HCT116 (cell line): ENCODE data around the gene PPP1R2C. TPM values are rescaled to one million over a fixed set of nuclear protein-coding genes. Genes with fewer than 3 reads are reported as not detected.

Source experiments
- ATAC-seq: fragments of 200-7000 bp; cut with Tn5 transposase; 2 replicates; pipeline ENCODE4 v1.9.1; 2020; ENCODE audit warnings: mild to moderate bottlenecking, moderate library complexity
- BruUV-seq: library from RNA; stranded (reverse); fragments of 400-500 nt; replicated peaks from 2 replicates; lab custom pipeline; 2021; lab: Mats Ljungman, UMichigan
- CTCF ChIA-PET: fragments of 300-600 bp; sonication (Branson Sonifier 250); formaldehyde crosslinking; loops from one replicate; lab custom pipeline; 2021; ENCODE audit warnings: antibody characterized with exemption; lab: Charles Lee
- POLR2A ChIA-PET: fragments of 300-600, 350-600 bp; sonication (Branson Sonifier 250); formaldehyde crosslinking; loops from one replicate; lab custom pipeline; 2021; ENCODE audit warnings: antibody characterized with exemption; lab: Charles Lee
- RAD21 ChIA-PET, 2 experiments: fragments of 300-600 bp; sonication (Branson Sonifier 250); formaldehyde crosslinking; loops; one replicate each; lab custom pipeline; 2023; ENCODE audit warnings: low total read pairs in 2 of 2; ENCODE audit not compliant: uncharacterized antibody in 2 of 2, unreplicated experiment in 2 of 2, low non-redundant PET in 1 of 2; lab: Charles Lee
- DNase-seq: peaks from one replicate; pipeline ENCODE4 v3.0.0-alpha.2; 2010; ENCODE audit warnings: low read depth, low spot score
- H2AFZ ChIP-seq: fragments of 200-600 bp; shearing (Covaris generic), sonication (generic); 2 replicates; pipeline ENCODE4 v1.6.1; 2017; ENCODE audit warnings: low read depth, mixed run types, mixed read lengths, antibody characterized with exemption, low read length; ENCODE audit not compliant: poor library complexity, severe bottlenecking
- H3K27ac ChIP-seq: 2 replicates; pipeline ENCODE4 v1.5.1; 2012; ENCODE audit warnings: low read depth, low read length
- H3K27me3 ChIP-seq: fragments of 200-600 bp; sonication (generic); 2 replicates; pipeline ENCODE4 v1.6.1; 2016; ENCODE audit warnings: mixed run types, low read length, mixed read lengths; ENCODE audit not compliant: insufficient read depth
- H3K36me3 ChIP-seq, 2 experiments: fragments of 200-500 bp in 1 of 2; fragments of 200-600 bp in 1 of 2; sonication (Bioruptor generic) in 1 of 2; sonication (generic) in 1 of 2; 2 replicates each; pipeline versions ENCODE4 v1.5.1 to v1.6.1; 2014 to 2016; ENCODE audit warnings: low read length in 2 of 2, inconsistent platforms in 1 of 2, mixed read lengths in 1 of 2, mixed run types in 1 of 2; ENCODE audit not compliant: insufficient read depth in 2 of 2, control insufficient read depth in 1 of 2
- H3K4me1 ChIP-seq, 2 experiments: fragments of 200-600 bp in 1 of 2; sonication (generic) in 1 of 2; 2 replicates each; pipeline versions ENCODE4 v1.5.1 to v1.6.1; 2012 to 2017; ENCODE audit warnings: low read length in 2 of 2, inconsistent platforms in 1 of 2, mild to moderate bottlenecking in 1 of 2, mixed read lengths in 1 of 2, mixed run types in 1 of 2, moderate library complexity in 1 of 2; ENCODE audit not compliant: insufficient read depth in 2 of 2, control insufficient read depth in 1 of 2
- H3K4me2 ChIP-seq: fragments of 200-600 bp; sonication (generic); 2 replicates; pipeline ENCODE4 v1.6.1; 2017; ENCODE audit warnings: mixed run types, low read length, mixed read lengths
- H3K4me3 ChIP-seq, 2 experiments: fragments of 200-600 bp in 1 of 2; sonication (generic) in 1 of 2; replicated peaks in 1 of 2; 2 replicates each; pipeline ENCODE4 v1.5.1; 2011 to 2016; ENCODE audit warnings: low read length in 2 of 2, control low read depth in 1 of 2, low read depth in 1 of 2, mild to moderate bottlenecking in 1 of 2, mixed read lengths in 1 of 2, mixed run types in 1 of 2
- H3K79me2 ChIP-seq: fragments of 200-600 bp; sonication (generic); 2 replicates; pipeline ENCODE4 v1.6.1; 2017; ENCODE audit warnings: mild to moderate bottlenecking, mixed run types, low read length, moderate library complexity, mixed read lengths; ENCODE audit not compliant: insufficient read depth
- H3K9ac ChIP-seq: fragments of 200-600 bp; sonication (generic); 2 replicates; pipeline ENCODE4 v1.6.1; 2016; ENCODE audit warnings: low read length, mixed read lengths
- H3K9me2 ChIP-seq: fragments of 200-600 bp; sonication (generic), shearing (Covaris generic); 2 replicates; pipeline ENCODE4 v1.6.1; 2017; ENCODE audit warnings: mixed run types, mild to moderate bottlenecking, moderate library complexity; ENCODE audit not compliant: insufficient read depth
- H3K9me3 ChIP-seq, 2 experiments: fragments of 200-500 bp in 1 of 2; fragments of 200-600 bp in 1 of 2; sonication (Bioruptor generic) in 1 of 2; sonication (generic) in 1 of 2; 2 replicates each; pipeline ENCODE4 v1.6.1; 2014 to 2017; ENCODE audit warnings: low read length in 2 of 2, mixed read lengths in 2 of 2, inconsistent platforms in 1 of 2, low read depth in 1 of 2, mild to moderate bottlenecking in 1 of 2, mixed run types in 1 of 2, moderate library complexity in 1 of 2; ENCODE audit not compliant: control insufficient read depth in 1 of 2, insufficient read depth in 1 of 2
- H4K20me1 ChIP-seq: fragments of 200-600 bp; sonication (generic), shearing (Covaris generic); 2 replicates; pipeline ENCODE4 v1.6.1; 2017; ENCODE audit warnings: mixed run types, mild to moderate bottlenecking, moderate library complexity; ENCODE audit not compliant: insufficient read depth
- CEBPB ChIP-seq: IDR thresholded peaks from 2 replicates; pipeline ENCODE4 v1.6.1; 2012; ENCODE audit warnings: low read depth
- CTCF ChIP-seq, 3 experiments: fragments of 200-600 bp in 1 of 3; sonication (generic) in 1 of 3; IDR thresholded peaks in 2 of 3; conservative IDR thresholded peaks in 1 of 3; 2 replicates each; pipeline ENCODE4 v1.5.1; 2012 to 2017; ENCODE audit warnings: low read depth in 2 of 3, low read length in 2 of 3, antibody characterized with exemption in 1 of 3, borderline replicate concordance in 1 of 3, control low read depth in 1 of 3, mild to moderate bottlenecking in 1 of 3, mixed read lengths in 1 of 3, mixed run types in 1 of 3, moderate library complexity in 1 of 3; ENCODE audit not compliant: insufficient read depth in 1 of 3
- EGR1 ChIP-seq: IDR thresholded peaks from 2 replicates; pipeline ENCODE4 v1.6.1; 2012; ENCODE audit warnings: low read depth
- EZH2 ChIP-seq: fragments of 200-600 bp; sonication (generic); IDR thresholded peaks from 2 replicates; pipeline ENCODE4 v1.6.1; 2017; ENCODE audit warnings: antibody characterized with exemption, mixed run types
- EZH2phosphoT487 ChIP-seq: fragments of 200-600 bp; IDR thresholded peaks from 2 replicates; pipeline ENCODE4 v1.6.1; 2018; ENCODE audit warnings: antibody characterized with exemption, borderline replicate concordance
- MAX ChIP-seq: IDR thresholded peaks from 2 replicates; pipeline ENCODE4 v1.6.1; 2012
- POLR2A ChIP-seq: IDR thresholded peaks from 2 replicates; pipeline ENCODE4 v1.7.0; 2011; ENCODE audit warnings: borderline replicate concordance; ENCODE audit not compliant: insufficient read depth, insufficient read length; ENCODE audit errors: extremely low read depth
- REST ChIP-seq: IDR thresholded peaks from 2 replicates; pipeline ENCODE4 v1.6.1; 2012; ENCODE audit warnings: low read depth
- SIN3A ChIP-seq: IDR thresholded peaks from 2 replicates; pipeline ENCODE4 v1.6.1; 2012; ENCODE audit warnings: low read depth
- SP1 ChIP-seq: IDR thresholded peaks from 2 replicates; pipeline ENCODE4 v1.6.1; 2012; ENCODE audit warnings: low read depth
- YY1 ChIP-seq: IDR thresholded peaks from 2 replicates; pipeline ENCODE4 v1.6.1; 2011; ENCODE audit warnings: low read length, low read depth, moderate library complexity, mild to moderate bottlenecking; ENCODE audit not compliant: insufficient replicate concordance; ENCODE audit errors: extremely low read depth
- ZBTB33 ChIP-seq: IDR thresholded peaks from 2 replicates; pipeline ENCODE4 v1.6.1; 2011; ENCODE audit warnings: mild to moderate bottlenecking, low read length, moderate library complexity; ENCODE audit not compliant: insufficient replicate concordance; ENCODE audit errors: extremely low read depth
- ZFX ChIP-seq: fragments of 450-650 bp; IDR thresholded peaks from 2 replicates; pipeline ENCODE4 v1.6.1; 2017
- intact Hi-C: fragments of 100-400 bp; cut with micrococcal nuclease; formaldehyde crosslinking; loops from 2 replicates; pipeline ENCODE4 v1.10.0; 2022
- total RNA-seq: library from RNA; stranded (reverse); gene quantifications from one replicate; pipeline ENCODE4 v1.2.1, GENCODE V29; 2021; ENCODE audit not compliant: unreplicated experiment

PPP1R2C gene
- total RNA-seq, 1 experiment from 2014 or later, result not detected

GRCh38 chrX:42770566-42770965 lies 7.4 kb downstream of the PPP1R2C start:
- no peaks in the 10 kb centered on the region for H3K9me2 ChIP-seq
- H3K27ac ChIP-seq, result no peak overlapping the region
- no TSS peak for BruUV-seq
- no peak overlapping the region for H3K9ac ChIP-seq
- H3K27me3 ChIP-seq, result no peaks in the 10 kb centered on the region
- H3K4me1 ChIP-seq, result no peaks in the 10 kb centered on the region
- RAD21 ChIA-PET, result no interaction called here
- no peak for DNase-seq
- no peaks in the 10 kb centered on the region for H3K9me3 ChIP-seq
- no peaks in the 10 kb centered on the region for H3K79me2 ChIP-seq
- intact Hi-C loops, result no loop called here
- H3K4me2 ChIP-seq, result no peak overlapping the region
- TF ChIP-seq SIN3A, result no peak
- TF ChIP-seq ZFX, result no peak
- TF ChIP-seq EZH2, result no peak
- no peak for TF ChIP-seq ZBTB33
- no peak for TF ChIP-seq POLR2A
- TF ChIP-seq CTCF (IDR thresholded peaks at IDR 0.05 in 2 of 3, conservative IDR thresholded peaks at IDR 0.05 in 1 of 3; ENCODE audit: borderline replicate concordance in 1 of 3, insufficient read depth in 1 of 3, low read depth in 2 of 3, low read length in 2 of 3), result no peak
- no peak for TF ChIP-seq EZH2phosphoT487
- TF ChIP-seq REST, result no peak
- TF ChIP-seq YY1, result no peak
- no peak for TF ChIP-seq SP1
- TF ChIP-seq CEBPB, result no peak
- no peak for TF ChIP-seq EGR1
- TF ChIP-seq MAX, result no peak
- TF ChIP-seq, all 23 proteins: peak for 0
- Histone ChIP-seq H4K20me1 (no peaks in the 10 kb centered on the region), H3K36me3 (no peaks in the 10 kb centered on the region), H2AFZ (no peak overlapping the region), H3K4me3 (no peak overlapping the region)
- CTCF ChIA-PET, result no interaction called here
- POLR2A ChIA-PET, result no interaction called here
- no peak for ATAC-seq
